OCI-LY1 (cell line): Measurements from ENCODE around the gene CREM.

Experiments used
- H2AFZ ChIP-seq: fragments of 200-600 bp; sonication (generic), shearing (Covaris generic); 2 replicates; pipeline ENCODE4 v1.6.0; 2014; ENCODE audit warnings: antibody characterized with exemption, mild to moderate bottlenecking, low read length
- H3F3A ChIP-seq: fragments of 200-600 bp; sonication (generic), shearing (Covaris generic); 2 replicates; pipeline ENCODE4 v1.6.0; 2014; ENCODE audit warnings: mild to moderate bottlenecking, antibody characterized with exemption, low read length, moderate library complexity; ENCODE audit not compliant: insufficient read depth
- H3K27ac ChIP-seq: fragments of 200-600 bp; sonication (generic); 2 replicates; pipeline ENCODE4 v1.5.1; 2014; ENCODE audit warnings: low read length, mixed run types, mild to moderate bottlenecking, low read depth; ENCODE audit not compliant: poor library complexity, severe bottlenecking
- H3K27me3 ChIP-seq: fragments of 200-600 bp; sonication (generic); 2 replicates; pipeline ENCODE4 v1.6.0; 2014; ENCODE audit warnings: antibody characterized with exemption, mild to moderate bottlenecking, low read length, moderate library complexity; ENCODE audit not compliant: insufficient read depth
- H3K36me3 ChIP-seq: fragments of 200-600 bp; sonication (generic); 2 replicates; pipeline ENCODE4 v1.6.1; 2014; ENCODE audit warnings: mild to moderate bottlenecking, antibody characterized with exemption, low read length, moderate library complexity, mixed read lengths; ENCODE audit not compliant: insufficient read depth
- H3K4me1 ChIP-seq: fragments of 200-600 bp; sonication (generic); 2 replicates; pipeline ENCODE4 v1.5.1; 2014; ENCODE audit warnings: mild to moderate bottlenecking, low read length, moderate library complexity; ENCODE audit not compliant: insufficient read depth, severe bottlenecking
- H3K4me2 ChIP-seq: fragments of 200-600 bp; sonication (generic), shearing (Covaris generic); 2 replicates; pipeline ENCODE4 v1.6.1; 2014; ENCODE audit warnings: low read length
- H3K4me3 ChIP-seq: fragments of 200-600 bp; sonication (generic); 2 replicates; pipeline ENCODE4 v1.5.1; 2014; ENCODE audit warnings: low read length, low read depth, mild to moderate bottlenecking, mixed read lengths; ENCODE audit not compliant: poor library complexity, severe bottlenecking
- H3K79me2 ChIP-seq: fragments of 200-600 bp; shearing (Covaris generic); 2 replicates; pipeline ENCODE4 v1.6.1; 2016; ENCODE audit warnings: mixed run types, low read length, mixed read lengths; ENCODE audit not compliant: insufficient read depth
- H3K9ac ChIP-seq: fragments of 200-600 bp; sonication (generic), shearing (Covaris generic); 2 replicates; pipeline ENCODE4 v1.6.1; 2014; ENCODE audit warnings: mild to moderate bottlenecking, low read length, mixed read lengths
- H3K9me2 ChIP-seq: fragments of 200-600 bp; sonication (generic), shearing (Covaris generic); 2 replicates; pipeline ENCODE4 v1.6.1; 2014; ENCODE audit warnings: low read depth, mild to moderate bottlenecking, low read length, mixed read lengths
- H3K9me3 ChIP-seq: fragments of 200-600 bp; shearing (Covaris generic); 2 replicates; pipeline ENCODE4 v1.6.1; 2014; ENCODE audit warnings: low read length, mixed read lengths
- H4K20me1 ChIP-seq: fragments of 200-600 bp; sonication (generic), shearing (Covaris generic); 2 replicates; pipeline ENCODE4 v1.6.0; 2016; ENCODE audit warnings: mild to moderate bottlenecking, low read length; ENCODE audit not compliant: insufficient read depth
- EZH2 ChIP-seq: fragments of 200-600 bp; sonication (generic), shearing (Covaris generic); IDR thresholded peaks from 2 replicates; pipeline ENCODE4 v1.8.0; 2017; ENCODE audit warnings: borderline replicate concordance, mixed run types, mild to moderate bottlenecking, antibody characterized with exemption, low read length, moderate library complexity, mixed read lengths
- TF ChIP-seq, protein P1 (sequence below): fragments of 200-600 bp; sonication (generic), shearing (Covaris generic); IDR thresholded peaks from 2 replicates; pipeline ENCODE4 v1.5.1; 2017; ENCODE audit warnings: mild to moderate bottlenecking, antibody characterized with exemption, low read length, moderate library complexity, mixed read lengths

The CREM gene

DNA sequence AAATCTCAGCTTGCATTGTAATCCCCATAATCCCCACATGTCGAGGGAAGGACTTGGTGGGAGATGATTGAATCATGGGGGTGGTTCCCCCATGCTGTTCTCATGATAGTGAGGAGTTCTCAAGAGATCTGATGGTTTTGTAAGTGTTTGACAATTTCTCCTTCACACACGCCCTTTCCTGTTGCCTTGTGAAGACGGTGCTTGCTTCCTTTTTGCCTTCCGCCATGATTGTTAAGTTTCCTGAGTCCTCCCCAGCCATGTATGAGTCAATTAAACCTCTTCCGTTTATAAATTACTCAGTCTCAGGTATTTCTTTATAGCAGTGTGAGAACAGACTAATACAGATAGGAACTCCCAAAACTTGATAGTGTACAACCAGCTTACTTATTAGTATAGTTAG, 98.6 kb downstream of the CREM start:
- peaks cover 10% of the 10 kb centered on the region for H3K4me1 ChIP-seq
- no peak overlapping the region for H3K27ac ChIP-seq
- no peaks in the 10 kb centered on the region for H3K9me3 ChIP-seq
- no peak overlapping the region for H3K9ac ChIP-seq
- TF ChIP-seq EZH2: no peak
- TF ChIP-seq, protein P1, sequence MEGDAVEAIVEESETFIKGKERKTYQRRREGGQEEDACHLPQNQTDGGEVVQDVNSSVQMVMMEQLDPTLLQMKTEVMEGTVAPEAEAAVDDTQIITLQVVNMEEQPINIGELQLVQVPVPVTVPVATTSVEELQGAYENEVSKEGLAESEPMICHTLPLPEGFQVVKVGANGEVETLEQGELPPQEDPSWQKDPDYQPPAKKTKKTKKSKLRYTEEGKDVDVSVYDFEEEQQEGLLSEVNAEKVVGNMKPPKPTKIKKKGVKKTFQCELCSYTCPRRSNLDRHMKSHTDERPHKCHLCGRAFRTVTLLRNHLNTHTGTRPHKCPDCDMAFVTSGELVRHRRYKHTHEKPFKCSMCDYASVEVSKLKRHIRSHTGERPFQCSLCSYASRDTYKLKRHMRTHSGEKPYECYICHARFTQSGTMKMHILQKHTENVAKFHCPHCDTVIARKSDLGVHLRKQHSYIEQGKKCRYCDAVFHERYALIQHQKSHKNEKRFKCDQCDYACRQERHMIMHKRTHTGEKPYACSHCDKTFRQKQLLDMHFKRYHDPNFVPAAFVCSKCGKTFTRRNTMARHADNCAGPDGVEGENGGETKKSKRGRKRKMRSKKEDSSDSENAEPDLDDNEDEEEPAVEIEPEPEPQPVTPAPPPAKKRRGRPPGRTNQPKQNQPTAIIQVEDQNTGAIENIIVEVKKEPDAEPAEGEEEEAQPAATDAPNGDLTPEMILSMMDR: no peak
- H3K4me2 ChIP-seq: no peak overlapping the region
- no peaks in the 10 kb centered on the region for H3K9me2 ChIP-seq
- H3F3A ChIP-seq: no peaks in the 10 kb centered on the region
- H2AFZ ChIP-seq: no peak overlapping the region
- no peaks in the 10 kb centered on the region for H3K36me3 ChIP-seq
- H3K79me2 ChIP-seq: no peaks in the 10 kb centered on the region
- H4K20me1 ChIP-seq: no peaks in the 10 kb centered on the region
- no peak overlapping the region for H3K4me3 ChIP-seq
- no peaks in the 10 kb centered on the region for H3K27me3 ChIP-seq

DNA sequence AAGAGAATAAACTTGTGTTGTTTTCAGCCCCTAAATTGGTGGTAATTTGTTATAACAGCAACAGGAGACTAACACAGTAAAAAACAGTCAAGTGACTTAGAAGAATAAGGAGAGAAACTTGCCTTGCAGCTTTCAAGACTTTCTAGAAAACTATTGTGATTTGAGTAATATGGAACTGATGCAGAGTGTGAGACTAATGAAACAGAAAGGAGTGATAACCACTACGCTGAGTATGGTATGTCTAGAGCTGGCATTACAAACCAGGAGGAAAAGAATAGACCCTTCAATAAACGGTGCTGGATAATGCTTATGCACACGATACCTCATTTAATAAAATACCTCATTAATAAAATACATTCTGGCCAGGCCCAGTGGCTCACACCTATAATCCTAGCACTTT, 99.9 kb downstream of the CREM start:
- H3K79me2 ChIP-seq: no peaks in the 10 kb centered on the region
- H3K4me3 ChIP-seq: no peak overlapping the region
- TF ChIP-seq EZH2: no peak
- TF ChIP-seq, protein P1: no peak
- no peaks in the 10 kb centered on the region for H3F3A ChIP-seq
- no peaks in the 10 kb centered on the region for H3K9me2 ChIP-seq
- no peak overlapping the region for H3K9ac ChIP-seq
- no peaks in the 10 kb centered on the region for H3K36me3 ChIP-seq
- H4K20me1 ChIP-seq: no peaks in the 10 kb centered on the region
- H3K27me3 ChIP-seq: no peaks in the 10 kb centered on the region
- H2AFZ ChIP-seq: no peak overlapping the region
- H3K27ac ChIP-seq: no peak overlapping the region
- no peaks in the 10 kb centered on the region for H3K9me3 ChIP-seq
- H3K4me2 ChIP-seq: no peak overlapping the region
- H3K4me1 ChIP-seq: no peaks in the 10 kb centered on the region

DNA sequence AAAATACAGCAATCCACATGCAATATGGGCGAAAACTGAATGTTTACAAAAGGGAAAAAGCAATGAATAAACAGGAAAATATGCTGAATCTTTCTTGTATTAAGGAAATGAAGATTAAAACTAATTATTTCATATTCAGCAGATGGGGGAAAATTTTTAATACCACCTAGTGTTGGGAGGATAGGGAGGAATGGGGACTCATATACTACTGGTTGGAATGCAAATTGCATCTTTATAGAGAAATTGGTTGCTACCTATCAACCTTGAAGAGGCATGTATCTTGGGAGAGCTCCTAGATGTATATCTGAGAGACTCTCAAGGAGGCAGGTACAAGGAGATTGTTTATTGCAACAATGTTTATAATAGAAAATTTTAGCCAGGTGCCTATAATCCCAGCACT, 101.4 kb downstream of the CREM start:
- H3K9ac ChIP-seq: no peak overlapping the region
- H3K36me3 ChIP-seq: no peaks in the 10 kb centered on the region
- no peaks in the 10 kb centered on the region for H3F3A ChIP-seq
- no peak overlapping the region for H3K4me3 ChIP-seq
- H3K79me2 ChIP-seq: no peaks in the 10 kb centered on the region
- no peaks in the 10 kb centered on the region for H3K27me3 ChIP-seq
- H3K4me1 ChIP-seq: no peaks in the 10 kb centered on the region
- no peak overlapping the region for H3K4me2 ChIP-seq
- H3K27ac ChIP-seq: no peak overlapping the region
- H2AFZ ChIP-seq: no peak overlapping the region
- H3K9me3 ChIP-seq: no peaks in the 10 kb centered on the region
- TF ChIP-seq, protein P1: no peak
- H4K20me1 ChIP-seq: no peaks in the 10 kb centered on the region
- H3K9me2 ChIP-seq: no peaks in the 10 kb centered on the region
